HG03196 (cell line): ENCODE data around the gene CYCS.
"Not testable (repeated sequence)": the region's sequence is repeated elsewhere in the genome, so short reads cannot be mapped to it uniquely, and the experiment has no call there.

Experiments used
- ATAC-seq: cut with Tn5 transposase; IDR thresholded peaks from one replicate; pipeline ENCODE4 v1.9.1; 2021; ENCODE audit not compliant: unreplicated experiment

Gene CYCS

DNA sequence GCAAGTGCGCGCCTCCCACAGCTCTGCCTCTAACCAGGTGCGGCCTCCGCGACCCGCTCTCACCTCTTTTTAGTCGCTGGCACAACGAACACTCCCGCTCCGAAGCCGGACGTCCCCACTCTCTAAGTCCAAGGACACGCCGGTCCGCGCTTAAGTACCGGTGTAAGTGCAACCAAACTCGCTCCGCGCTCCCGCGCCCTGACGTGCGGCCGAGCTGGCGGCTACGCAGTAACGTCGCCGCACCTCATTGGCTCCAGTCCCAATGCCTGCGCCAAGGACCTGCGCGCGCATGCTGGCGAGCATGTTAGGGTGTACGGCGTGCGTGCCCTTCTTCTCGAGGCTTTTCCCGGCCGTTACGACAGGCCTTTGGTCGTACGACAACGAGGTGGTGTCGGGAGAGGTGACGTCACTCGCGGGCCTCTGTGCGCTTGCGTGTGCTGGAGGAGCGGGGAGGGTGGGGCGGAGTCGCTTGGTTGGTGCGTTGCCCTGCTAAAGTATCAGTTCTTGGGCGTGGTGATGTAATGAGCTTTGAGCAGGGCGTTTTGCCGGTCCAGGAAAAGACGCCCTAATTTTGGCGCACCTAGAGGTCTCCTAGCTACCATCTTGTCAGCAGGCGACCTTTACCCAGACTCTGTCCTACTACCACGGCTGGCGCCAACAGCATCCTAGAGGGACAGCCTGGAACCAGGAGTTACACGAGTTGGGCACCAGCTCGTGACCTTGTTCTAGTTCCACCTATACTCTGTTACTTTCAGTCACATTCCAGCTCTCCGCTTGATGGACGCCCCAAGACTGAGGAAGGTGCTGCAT lies at the start of gene CYCS:
CYCS (minus strand) TSS at position 124 of the 810 bp plus-strand sequence. CDS start 1,141 bp downstream, outside the sequence.
- peak; percentile 96 for ATAC-seq

DNA sequence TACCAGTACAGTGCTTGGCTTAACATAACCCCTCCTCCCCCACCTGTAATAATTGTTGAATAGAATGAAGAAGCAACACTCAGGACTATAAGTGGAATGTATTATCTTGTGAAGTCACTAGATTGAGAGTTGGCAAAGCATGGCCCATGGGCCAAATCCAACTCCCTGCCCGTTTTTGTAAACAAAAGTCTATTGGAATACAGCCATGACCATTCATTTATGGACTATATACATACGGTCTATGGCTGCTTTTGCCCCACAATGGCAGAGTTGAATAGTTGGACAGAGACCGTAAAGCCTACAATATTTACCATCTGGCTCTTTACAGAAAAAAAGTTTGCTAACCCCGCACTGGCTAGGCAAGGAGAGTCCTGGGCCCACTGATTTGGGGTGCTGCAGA lies 48.1 kb upstream of the CYCS start:
- no peak for ATAC-seq

DNA sequence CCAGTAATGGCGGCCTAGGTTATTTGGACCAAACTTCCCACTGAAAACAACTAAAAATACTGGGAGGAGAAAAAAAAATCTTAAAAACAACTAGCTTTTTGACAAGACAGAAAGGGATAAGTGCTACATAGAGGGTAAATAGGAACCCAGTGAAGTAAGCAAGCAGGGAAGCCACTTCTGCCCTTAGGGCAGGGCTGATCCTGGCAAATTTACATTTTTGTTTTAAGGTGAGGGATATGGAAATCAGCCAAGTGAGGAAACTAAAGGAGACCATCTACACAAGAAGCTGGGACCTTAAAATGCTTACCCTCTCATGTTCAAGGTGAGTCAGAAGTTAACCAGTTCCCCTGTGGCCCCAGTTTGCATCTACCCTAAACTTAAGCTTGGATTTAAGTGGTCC lies 46.5 kb upstream of the CYCS start:
- ATAC-seq: no peak

DNA sequence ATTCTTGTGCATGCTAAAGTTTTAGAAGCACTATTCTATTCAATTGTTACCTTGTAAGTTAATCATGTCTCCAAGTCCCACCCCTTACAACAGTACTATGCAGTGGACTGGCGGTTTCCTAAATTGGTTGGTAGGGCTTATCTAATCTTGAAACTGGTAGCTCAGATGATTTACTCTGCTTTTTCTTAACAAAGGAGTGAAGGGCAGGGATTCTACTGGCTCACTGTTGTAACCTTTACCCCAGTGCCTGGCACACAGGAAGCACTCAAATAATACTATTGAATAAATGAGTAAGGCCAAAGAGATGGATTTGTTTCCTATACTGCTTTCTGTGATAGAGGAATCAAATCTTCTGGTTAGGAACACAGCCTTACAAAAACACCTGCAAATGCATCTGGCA lies 46.0 kb upstream of the CYCS start:
- no peak for ATAC-seq

DNA sequence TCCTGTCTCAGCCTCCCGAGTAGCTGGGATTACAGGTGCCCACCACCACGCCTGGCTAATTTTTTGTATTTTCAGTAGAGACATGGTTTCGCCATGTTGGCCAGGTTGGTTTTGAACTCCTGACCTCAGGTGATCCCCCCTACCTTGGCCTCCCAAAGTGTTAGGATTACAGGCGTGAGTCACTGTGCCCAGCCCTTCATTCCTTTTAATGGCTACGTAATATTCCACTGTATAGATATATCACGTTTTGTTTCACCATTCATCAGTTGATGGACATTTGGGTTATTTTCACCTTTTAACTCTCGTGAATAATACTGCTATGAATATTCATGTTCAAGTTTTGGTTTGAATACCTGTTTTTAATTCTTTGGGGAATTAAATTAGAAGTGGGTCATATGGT lies 44.6 kb upstream of the CYCS start:
- no peak for ATAC-seq

DNA sequence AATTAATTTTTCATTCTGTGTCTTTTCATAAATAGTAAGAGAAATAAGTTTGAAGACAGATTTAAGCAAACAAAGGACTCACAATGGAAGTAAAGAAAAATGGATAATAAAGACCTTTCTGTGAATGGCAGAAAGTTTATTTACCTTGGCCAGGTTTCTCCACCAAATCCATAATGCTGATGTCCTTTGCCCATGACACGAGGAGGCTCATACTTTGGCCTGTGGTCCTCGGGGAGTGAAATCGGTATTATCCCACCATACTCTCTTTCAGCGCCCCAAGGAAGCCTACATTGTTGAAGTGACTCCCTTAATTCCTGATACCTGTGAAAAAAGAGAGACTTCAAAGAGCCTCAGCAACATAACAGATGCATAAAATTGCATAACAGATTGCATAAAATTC lies 43.1 kb upstream of the CYCS start:
- no peak for ATAC-seq

DNA sequence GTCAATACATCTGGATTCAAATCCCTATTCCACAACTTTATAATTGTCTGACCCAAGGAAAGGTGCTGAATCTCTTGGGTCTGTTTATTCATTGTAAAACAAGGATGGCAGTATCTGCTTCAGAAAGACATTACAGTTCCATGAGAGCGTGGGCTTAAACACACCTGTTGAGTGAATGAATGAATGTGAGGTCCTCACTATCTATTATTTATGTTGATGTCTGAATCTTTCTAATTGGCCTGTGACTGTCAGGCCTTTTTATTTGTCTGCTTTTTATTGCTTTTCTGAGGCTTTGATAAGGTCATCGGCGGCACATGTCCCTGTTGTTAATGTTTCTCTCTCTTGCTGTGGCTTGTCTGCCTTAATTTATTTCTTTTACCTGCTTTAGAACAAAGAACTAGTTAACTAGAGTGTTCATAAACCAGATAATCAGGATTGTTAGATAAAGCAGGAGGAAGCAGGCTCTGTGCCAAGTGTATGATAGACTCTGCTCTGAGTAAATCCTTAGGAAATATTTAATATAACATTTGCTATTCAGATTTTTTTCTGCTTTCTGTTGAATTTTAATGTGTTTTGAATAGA lies 42.3 kb upstream of the CYCS start:
- ATAC-seq: no peak

DNA sequence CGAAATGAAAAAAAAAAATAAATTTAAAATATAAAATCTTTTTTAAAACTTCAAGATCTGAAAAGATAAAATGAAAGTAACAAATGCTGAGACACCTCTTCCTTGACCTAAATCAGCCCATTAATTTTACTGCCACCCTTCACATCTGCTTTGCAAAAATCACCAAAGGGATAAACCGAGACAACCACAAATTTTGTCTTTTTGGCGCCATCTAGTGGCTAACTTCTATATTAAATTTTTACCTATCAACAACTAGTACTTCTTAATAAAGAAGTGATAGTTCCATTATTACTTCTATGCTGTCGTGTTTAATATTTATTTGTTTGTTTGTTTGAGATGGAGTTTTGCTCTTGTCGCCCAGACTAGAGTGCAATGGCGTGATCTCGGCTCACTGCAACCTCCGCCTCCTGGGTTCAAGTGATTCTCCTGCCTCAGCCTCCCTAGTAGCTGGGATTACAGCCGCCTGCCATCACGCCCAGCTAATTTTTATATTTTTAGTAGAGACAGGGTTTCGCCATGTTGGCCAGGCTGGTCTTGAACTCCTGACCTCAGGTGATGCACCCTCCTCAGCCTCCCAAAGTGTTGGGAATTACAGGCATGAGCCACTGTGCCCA lies 35.0 kb upstream of the CYCS start:
- ATAC-seq: not testable (repeated sequence)

DNA sequence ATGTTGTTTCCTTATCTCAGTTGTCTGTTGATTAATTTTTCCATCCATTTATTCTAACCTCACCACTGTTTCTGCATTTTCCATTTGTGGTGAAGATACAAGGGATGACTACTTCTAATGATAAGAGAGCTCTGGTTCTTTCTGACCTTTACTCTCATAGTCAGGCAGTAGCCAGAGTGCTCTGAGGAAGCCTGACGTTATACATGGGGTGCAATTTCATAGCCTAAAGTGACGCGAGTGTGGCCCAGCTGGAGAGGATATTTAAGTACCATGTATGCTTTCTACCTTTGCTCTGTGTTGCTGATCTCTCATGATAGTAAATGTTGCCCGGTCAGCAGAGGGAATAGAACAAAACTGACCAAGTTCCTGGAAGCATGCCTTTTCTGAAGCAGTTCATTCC lies 33.9 kb upstream of the CYCS start:
- ATAC-seq: no peak

DNA sequence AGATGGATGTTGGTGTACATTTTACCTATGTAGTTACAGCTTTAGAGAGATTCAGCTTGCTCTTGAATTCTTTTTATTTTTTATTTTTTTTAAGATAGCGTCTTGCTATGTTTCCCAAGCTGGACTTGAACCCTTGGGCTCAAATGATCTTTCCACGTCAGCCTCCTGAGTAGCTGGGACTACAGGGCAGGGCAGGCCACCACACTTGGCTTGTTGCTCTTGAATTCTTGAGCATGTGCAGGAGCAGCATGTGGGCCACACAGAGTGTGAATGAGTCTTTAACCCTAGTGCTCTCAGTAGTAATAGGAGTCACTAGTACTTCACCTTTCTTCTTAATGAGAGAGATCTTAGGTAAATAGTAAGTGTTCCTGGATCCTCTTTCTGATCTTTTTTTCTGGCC lies 26.7 kb upstream of the CYCS start:
- no peak for ATAC-seq

DNA sequence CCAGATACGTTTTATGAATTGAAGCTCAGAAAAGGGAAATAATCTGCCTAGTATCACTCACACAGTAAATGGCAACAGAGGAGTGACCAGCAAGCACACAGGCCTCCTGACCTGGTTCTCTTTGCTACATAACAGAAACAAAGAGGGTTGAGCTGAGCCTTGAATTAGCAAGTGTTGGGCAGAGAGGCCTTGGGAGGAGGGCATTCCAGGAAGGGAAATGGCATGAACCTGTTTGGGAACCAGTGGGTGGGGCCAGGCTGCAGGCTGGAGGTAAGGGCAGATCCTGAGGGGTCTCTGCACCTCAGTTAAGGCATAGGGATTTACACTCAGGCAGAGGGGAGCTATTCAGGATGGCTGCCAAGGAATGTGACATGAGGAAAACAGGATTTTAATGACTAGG lies 24.8 kb upstream of the CYCS start:
- ATAC-seq: no peak

DNA sequence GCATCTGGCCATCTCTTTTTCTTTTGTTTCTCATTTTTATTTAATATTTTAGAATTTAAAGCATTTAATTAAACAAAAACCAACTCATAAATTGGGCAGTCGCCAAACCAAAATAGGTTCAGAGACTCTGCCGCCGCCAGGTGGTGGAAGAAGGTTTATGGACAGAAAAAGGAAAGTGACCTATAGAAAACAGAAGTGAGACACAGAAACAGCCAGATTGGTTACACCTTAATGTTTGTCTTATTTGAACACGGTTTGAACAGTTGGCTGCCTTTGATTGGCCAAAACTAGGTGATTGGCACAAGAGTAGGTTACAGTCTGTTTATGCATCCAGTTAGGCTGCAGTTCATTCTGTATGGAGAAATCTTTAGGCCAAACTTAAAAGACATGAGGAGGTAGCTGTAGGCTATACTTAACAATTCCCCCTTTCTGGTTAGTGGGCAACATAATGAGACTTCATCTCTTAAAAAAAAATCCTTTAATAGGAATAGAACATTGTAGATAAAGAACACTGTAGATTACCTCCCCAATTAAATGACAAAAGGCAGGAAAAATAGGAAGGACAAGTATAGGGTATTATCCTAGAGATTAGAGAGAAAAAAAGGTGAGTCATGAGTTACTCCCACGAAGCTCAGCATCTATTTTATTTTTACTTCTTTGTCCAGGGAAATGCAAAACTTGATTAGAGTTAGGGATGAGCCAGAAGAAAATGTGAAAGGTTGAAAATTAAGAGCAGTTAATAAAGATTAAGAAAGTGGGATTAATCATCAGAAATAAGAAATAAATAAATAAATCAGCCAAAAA lies 23.9 kb upstream of the CYCS start:
- ATAC-seq: no peak

DNA sequence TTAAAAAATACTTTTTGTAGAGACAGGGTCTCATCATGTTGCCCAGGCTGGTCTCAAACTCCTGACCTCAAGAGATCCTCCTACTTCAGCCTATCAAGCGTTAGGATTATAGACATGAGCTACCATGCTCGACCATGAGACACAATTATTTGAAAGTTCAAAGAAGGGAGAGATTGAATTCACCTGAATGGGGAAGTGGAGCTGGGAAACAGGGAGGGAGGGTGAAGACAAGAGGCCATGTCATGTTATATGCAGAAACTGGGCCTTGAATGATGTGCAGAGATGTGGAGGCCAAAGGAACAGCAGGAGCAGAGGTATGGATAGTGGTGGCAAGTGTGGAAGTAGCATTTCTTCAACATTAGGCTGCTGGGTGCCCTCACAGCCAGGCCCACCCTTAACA lies 18.7 kb upstream of the CYCS start:
- ATAC-seq: no peak

DNA sequence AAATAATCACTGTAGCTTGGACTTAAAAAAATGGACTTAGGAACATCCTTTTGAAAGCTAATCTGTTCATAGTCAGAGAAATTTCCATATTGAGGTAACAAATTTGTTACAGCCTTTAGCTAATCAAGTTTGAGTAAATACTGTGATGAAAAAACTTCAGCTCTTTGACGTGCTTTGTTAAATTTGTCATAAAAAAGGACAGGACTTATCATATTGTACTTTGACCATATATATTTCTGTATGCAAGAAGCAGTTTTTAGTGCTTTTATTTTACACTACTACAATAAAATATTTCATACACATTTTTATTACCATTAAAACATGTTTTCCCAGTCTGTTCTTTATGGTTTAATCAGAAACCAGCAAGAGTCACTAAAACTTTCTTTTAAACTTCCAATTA lies 14.5 kb upstream of the CYCS start:
- ATAC-seq: no peak

DNA sequence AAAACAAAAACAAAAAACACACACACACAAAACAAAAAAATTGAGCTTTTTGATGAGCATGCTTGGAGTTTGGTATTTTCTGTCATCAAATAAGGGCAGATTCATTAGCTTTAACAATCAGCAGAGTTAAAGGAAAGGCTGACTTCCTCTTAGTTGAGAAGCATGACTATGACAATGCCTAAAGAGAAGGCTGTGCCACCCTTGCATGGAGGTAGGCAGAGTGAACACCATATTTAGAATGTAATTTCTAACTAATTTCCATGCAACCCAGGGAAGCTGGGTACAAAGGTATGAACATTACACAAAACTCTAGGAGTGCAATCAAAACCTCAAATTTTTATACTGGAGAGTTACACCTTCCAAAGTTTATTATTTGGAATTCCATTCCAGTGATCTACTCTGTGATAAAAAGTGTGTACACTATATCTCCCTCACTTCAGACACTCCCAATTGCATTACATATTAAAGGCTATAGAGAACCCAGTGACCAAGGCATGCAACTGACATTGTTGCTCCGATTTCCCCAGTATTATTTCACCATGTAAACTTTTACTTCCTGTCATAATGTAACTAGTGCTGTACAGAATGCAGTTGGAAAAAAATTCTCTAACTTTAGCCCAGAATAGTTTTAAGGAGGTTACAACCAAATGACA lies 9.4 kb upstream of the CYCS start:
- no peak for ATAC-seq

DNA sequence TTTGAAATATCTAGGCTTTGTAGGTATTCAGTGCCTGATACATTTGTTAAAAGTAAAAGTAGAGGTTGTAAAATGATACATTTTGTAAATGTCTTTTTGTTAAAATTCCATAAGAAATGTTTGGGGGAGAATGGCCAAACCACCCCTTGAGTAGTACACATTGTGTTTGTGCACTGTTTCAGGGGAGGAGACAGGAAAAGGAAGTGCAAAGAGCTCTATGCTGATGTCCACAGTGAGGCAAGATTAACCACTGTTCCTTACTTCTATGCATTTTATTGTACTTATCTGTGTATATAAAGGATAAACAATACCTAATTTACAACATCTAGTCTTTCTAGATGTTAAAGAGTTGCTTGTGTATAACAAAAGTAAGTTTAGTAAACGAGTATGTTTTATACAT lies 7.4 kb upstream of the CYCS start:
- no peak for ATAC-seq

DNA sequence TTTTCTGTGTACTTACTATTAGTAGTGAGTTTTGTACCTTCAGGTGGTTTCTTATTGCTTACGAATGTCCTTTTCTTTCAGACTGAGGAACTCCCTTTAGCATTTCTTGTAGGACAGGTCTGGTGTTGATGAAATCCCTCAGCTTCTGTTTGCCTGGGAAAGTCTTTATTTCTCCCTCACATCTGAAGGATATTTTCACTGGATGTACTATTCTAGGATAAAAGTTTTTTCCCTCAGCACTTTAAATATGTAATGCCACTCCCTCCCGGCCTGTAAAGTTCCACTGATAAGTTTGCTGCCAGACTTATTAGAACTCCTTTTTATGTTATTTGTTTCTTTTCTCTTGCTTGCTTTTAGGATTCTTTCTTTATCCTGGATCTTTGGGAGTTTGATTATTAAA lies 1.7 kb upstream of the CYCS start:
- ATAC-seq: no peak

DNA sequence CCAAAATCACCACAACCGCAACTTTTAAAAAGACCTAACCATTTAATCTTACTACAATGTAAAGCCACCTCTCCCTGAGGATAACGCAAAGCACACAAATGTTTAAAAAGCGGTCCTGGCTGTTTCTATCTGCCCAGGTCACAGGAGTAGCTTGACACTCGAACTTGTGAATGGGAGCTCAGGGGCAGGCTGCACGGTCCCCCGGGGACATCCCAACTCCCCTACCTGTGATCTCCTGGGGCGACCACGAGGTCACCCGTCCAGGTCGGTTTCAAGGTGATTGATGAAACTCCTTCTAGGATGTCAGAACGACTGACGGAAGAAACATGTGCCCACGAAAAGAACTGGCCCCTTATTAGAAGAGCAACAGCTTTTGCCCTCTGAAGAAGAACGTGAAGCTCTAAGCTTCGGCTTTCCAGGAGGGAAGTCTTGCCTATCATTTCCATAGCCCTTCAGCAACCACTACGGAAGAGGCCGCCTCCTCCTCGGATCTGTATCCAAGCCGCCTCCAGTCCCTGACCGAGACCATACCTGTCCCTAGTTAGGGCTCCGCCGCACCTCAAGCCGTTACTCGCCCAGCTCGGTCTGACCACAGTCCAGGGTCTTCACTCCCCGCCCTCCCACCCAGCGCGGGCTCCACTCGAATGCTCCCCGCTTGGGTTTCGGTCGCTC lies 459 bp downstream of the CYCS start:
- peak; percentile 13 for ATAC-seq

DNA sequence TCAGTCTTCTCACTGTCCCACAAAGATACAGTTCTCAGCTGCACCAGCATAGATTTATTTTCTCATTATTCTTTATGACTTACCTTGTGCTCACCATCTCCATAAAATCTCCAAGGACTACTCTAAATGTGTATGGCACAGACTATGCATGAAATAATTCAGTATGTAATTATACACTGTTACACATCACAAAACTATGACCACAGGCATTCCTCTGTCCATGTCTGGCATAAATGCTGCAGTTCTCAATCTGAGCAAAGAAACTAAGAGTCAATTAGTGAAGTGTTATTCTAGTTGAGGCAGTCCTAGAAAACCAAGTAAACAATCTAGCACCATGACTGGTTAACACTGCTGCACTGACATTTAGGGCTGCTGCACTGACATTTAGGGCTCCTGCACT lies 2.7 kb downstream of the CYCS start:
- no peak for ATAC-seq

DNA sequence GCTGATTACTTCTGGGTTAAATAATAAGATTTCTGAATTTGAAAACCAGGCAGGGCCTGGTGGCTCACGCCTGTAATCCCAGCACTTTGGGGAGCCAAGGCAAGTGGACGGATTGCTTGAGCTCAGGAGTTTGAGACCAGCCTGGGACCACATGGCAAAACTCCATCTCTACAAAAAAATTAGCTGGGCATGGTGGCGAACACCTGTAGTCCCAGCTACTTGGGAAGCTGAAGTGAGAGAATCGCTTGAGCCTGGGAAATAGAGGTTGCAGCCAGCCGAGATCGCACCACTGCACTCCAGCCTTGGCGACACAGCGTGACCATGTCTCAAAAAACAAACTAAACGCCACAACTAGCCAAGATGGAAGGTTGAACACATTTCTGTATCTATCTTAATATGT lies 3.5 kb downstream of the CYCS start:
- no peak for ATAC-seq

DNA sequence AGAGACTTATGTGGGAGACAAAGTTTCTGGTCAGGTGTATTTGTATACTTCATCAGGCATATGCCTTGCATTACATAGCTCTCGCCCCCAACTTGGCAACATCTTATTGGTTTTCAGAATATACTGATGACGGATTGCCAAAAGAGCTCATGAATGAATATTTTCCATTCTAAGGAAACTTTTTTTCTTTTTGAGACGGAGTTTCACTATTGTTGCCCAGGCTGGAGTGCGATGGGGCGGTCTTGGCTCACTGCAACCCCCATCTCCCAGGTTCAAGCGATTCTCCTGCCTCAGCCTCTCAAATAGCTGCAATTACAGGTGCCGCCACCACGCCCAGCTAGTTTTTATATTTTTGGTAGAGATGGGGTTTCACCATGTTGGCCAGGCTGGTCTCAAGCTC lies 6.0 kb downstream of the CYCS start:
- ATAC-seq: no peak
